Measurements from ENCODE around the gene FHL2.
A peak's percentile ranks its signal among the peaks of the same experiment; 100 is the strongest.

The FHL2 gene

DNA sequence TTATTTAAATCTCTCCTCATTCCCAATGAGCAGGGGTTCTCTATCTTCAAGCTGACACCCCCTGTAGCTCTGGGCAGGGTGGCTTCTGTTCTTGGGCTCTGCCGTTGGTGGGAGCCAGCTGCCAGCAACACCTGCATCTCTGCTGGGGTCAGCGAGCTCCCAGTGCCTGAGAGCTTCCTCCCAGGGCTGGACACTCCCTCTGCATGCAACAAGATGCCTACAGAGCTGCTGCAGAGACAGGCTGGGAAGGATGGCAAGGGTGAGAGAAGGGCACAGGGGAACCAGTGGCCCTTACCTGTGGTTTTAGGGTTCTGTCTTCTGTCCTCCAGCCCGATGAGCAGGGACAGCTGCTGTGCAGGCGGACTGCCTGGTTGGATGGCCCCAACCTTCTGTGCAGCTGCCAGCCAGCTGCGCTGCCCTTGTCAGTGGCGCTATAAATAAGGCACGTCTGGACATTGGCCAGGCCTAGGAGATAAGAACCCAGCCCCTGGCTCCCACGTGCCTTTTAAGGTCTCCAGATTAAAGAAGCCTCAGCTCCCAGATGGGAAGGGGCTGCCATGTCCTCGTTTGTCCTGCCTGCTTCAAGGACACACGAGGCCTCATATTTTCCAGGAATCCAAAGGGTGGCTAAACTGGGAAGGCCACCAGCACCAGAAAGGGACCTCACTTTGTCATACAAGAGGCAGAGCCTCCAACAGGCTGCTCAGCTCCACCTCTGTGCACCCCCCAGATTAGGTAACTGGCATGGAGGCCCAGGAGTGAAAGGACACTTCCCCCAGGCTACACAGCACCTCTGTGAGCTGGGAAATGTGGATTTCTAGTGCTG, 39.5 kb upstream of the FHL2 start:
- H3K27me3 ChIP-seq (ENCODE audit: control insufficient read depth in 1 of 2, insufficient read depth in 2 of 2, low read length in 2 of 2), result no peaks in the 10 kb centered on the region
- H3K9ac ChIP-seq (ENCODE audit: low read depth in 1 of 2, low read length in 2 of 2), result peak overlapping the region; percentile 2 to 38
- peaks cover 12 to 24% of the 10 kb centered on the region in 2 donors for H3K4me1 ChIP-seq (ENCODE audit: control insufficient read depth in 1 of 2, insufficient read depth in 2 of 2, low read length in 2 of 2)
- peak overlapping the region; percentile 5 to 58 for H3K4me3 ChIP-seq (ENCODE audit: low read depth in 1 of 2, low read length in 2 of 2)
- no peaks in the 10 kb centered on the region for H3K9me3 ChIP-seq (ENCODE audit: control insufficient read depth in 1 of 2, low read length in 2 of 2)
- H3K27ac ChIP-seq (ENCODE audit: low read depth, low read length), result no peak overlapping the region
- H3K36me3 ChIP-seq (ENCODE audit: control insufficient read depth in 1 of 2, insufficient read depth in 2 of 2, low read length in 2 of 2), result no peaks in the 10 kb centered on the region

- H3K4me1 ChIP-seq (ENCODE audit: control insufficient read depth in 1 of 2, insufficient read depth in 2 of 2, low read length in 2 of 2), result peaks cover 11 to 26% of the 10 kb centered on the region in 2 donors
- no peaks in the 10 kb centered on the region for H3K9me3 ChIP-seq (ENCODE audit: control insufficient read depth in 1 of 2, low read length in 2 of 2)
- H3K4me3 ChIP-seq (ENCODE audit: low read depth in 1 of 2, low read length in 2 of 2), result peak overlapping the region in 1 of 2 donors; percentile 5
- no peaks in the 10 kb centered on the region for H3K27me3 ChIP-seq (ENCODE audit: control insufficient read depth in 1 of 2, insufficient read depth in 2 of 2, low read length in 2 of 2)
- no peaks in the 10 kb centered on the region for H3K36me3 ChIP-seq (ENCODE audit: control insufficient read depth in 1 of 2, insufficient read depth in 2 of 2, low read length in 2 of 2)
- H3K27ac ChIP-seq (ENCODE audit: low read depth, low read length), result no peak overlapping the region
- peak overlapping the region in 1 of 2 donors; percentile 2 for H3K9ac ChIP-seq (ENCODE audit: low read depth in 1 of 2, low read length in 2 of 2)
Measured at GRCh38 chr2:105437708-105438103, 38.9 kb upstream of the FHL2 start.

GRCh38 chr2:105432749-105433148, 33.9 kb upstream of the FHL2 start:
- H3K27me3 ChIP-seq (ENCODE audit: control insufficient read depth in 1 of 2, insufficient read depth in 2 of 2, low read length in 2 of 2), result no peaks in the 10 kb centered on the region
- no peaks in the 10 kb centered on the region for H3K36me3 ChIP-seq (ENCODE audit: control insufficient read depth in 1 of 2, insufficient read depth in 2 of 2, low read length in 2 of 2)
- no peak overlapping the region for H3K9ac ChIP-seq (ENCODE audit: low read depth in 1 of 2, low read length in 2 of 2)
- no peak overlapping the region for H3K4me3 ChIP-seq (ENCODE audit: low read depth in 1 of 2, low read length in 2 of 2)
- H3K27ac ChIP-seq (ENCODE audit: low read depth, low read length), result no peak overlapping the region
- peaks cover 0 to 17% of the 10 kb centered on the region in 2 donors for H3K4me1 ChIP-seq (ENCODE audit: control insufficient read depth in 1 of 2, insufficient read depth in 2 of 2, low read length in 2 of 2)
- H3K9me3 ChIP-seq (ENCODE audit: control insufficient read depth in 1 of 2, low read length in 2 of 2), result no peaks in the 10 kb centered on the region

GRCh38 chr2:105432044-105432399, 33.2 kb upstream of the FHL2 start:
- H3K9ac ChIP-seq (ENCODE audit: low read depth in 1 of 2, low read length in 2 of 2), result no peak overlapping the region

GRCh38 chr2:105431367-105432043, 32.7 kb upstream of the FHL2 start:
- Histone ChIP-seq H3K27ac (ENCODE audit: low read depth, low read length) (no peak overlapping the region), H3K27me3 (ENCODE audit: control insufficient read depth in 1 of 2, insufficient read depth in 2 of 2, low read length in 2 of 2) (no peaks in the 10 kb centered on the region), H3K4me3 (ENCODE audit: low read depth in 1 of 2, low read length in 2 of 2) (no peak overlapping the region), H3K4me1 (ENCODE audit: control insufficient read depth in 1 of 2, insufficient read depth in 2 of 2, low read length in 2 of 2) (peaks cover 0 to 13% of the 10 kb centered on the region in 2 donors), H3K9ac (ENCODE audit: low read depth in 1 of 2, low read length in 2 of 2) (no peak overlapping the region), H3K9me3 (ENCODE audit: control insufficient read depth in 1 of 2, low read length in 2 of 2) (no peaks in the 10 kb centered on the region), H3K36me3 (ENCODE audit: control insufficient read depth in 1 of 2, insufficient read depth in 2 of 2, low read length in 2 of 2) (no peaks in the 10 kb centered on the region)

More at GRCh38 chr2:105432044-105432399, 33.2 kb upstream of the FHL2 start:
- no peaks in the 10 kb centered on the region for H3K36me3 ChIP-seq (ENCODE audit: control insufficient read depth in 1 of 2, insufficient read depth in 2 of 2, low read length in 2 of 2)
- H3K9me3 ChIP-seq (ENCODE audit: control insufficient read depth in 1 of 2, low read length in 2 of 2), result no peaks in the 10 kb centered on the region
- H3K4me1 ChIP-seq (ENCODE audit: control insufficient read depth in 1 of 2, insufficient read depth in 2 of 2, low read length in 2 of 2), result peaks cover 0 to 13% of the 10 kb centered on the region in 2 donors
- no peaks in the 10 kb centered on the region for H3K27me3 ChIP-seq (ENCODE audit: control insufficient read depth in 1 of 2, insufficient read depth in 2 of 2, low read length in 2 of 2)
- H3K4me3 ChIP-seq (ENCODE audit: low read depth in 1 of 2, low read length in 2 of 2), result no peak overlapping the region
- no peak overlapping the region for H3K27ac ChIP-seq (ENCODE audit: low read depth, low read length)

DNA sequence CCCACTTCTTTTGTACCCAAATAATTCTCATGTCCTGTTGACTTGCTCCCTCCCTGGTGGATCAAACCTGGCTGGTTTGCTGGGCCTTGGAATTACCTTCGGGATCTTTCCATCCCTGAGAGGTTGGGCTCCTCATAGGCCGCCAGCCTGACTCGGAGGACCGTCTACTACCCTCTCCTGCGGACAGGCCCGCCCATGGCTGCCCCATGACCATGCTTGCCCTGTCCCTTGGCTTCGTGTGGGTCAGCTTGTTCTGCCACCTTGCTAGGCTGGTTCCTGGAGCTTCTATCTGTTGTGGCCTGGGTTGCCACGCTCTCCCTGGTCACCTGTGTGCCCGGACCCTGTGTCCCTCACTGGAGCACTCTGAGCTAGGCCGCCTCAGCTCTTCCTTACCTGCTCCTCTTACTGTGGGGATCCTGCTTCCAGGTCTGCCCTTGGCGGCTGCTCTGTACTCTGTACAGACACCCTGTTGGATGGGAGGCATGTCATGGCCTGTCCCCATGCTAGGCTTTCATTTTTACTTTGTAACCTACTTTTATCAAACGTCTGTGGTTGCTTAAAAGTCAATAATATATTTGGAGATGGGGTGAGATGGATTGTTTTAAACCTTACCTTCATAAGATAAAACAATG, 29.7 kb upstream of the FHL2 start:
- peaks cover 0 to under 1% of the 10 kb centered on the region in 2 donors for H3K9me3 ChIP-seq (ENCODE audit: control insufficient read depth in 1 of 2, low read length in 2 of 2)
- H3K27me3 ChIP-seq (ENCODE audit: control insufficient read depth in 1 of 2, insufficient read depth in 2 of 2, low read length in 2 of 2), result no peaks in the 10 kb centered on the region
- H3K9ac ChIP-seq (ENCODE audit: low read depth in 1 of 2, low read length in 2 of 2), result no peak overlapping the region
- H3K27ac ChIP-seq (ENCODE audit: low read depth, low read length), result no peak overlapping the region
- no peak overlapping the region for H3K4me3 ChIP-seq (ENCODE audit: low read depth in 1 of 2, low read length in 2 of 2)
- H3K36me3 ChIP-seq (ENCODE audit: control insufficient read depth in 1 of 2, insufficient read depth in 2 of 2, low read length in 2 of 2), result no peaks in the 10 kb centered on the region
- peaks cover 0 to 13% of the 10 kb centered on the region in 2 donors for H3K4me1 ChIP-seq (ENCODE audit: control insufficient read depth in 1 of 2, insufficient read depth in 2 of 2, low read length in 2 of 2)

GRCh38 chr2:105427485-105427884, 28.6 kb upstream of the FHL2 start:
- peaks cover 0 to 3% of the 10 kb centered on the region in 2 donors for H3K9me3 ChIP-seq (ENCODE audit: control insufficient read depth in 1 of 2, low read length in 2 of 2)
- H3K4me1 ChIP-seq (ENCODE audit: control insufficient read depth in 1 of 2, insufficient read depth in 2 of 2, low read length in 2 of 2), result peaks cover 0 to 4% of the 10 kb centered on the region in 2 donors
- no peak overlapping the region for H3K27ac ChIP-seq (ENCODE audit: low read depth, low read length)
- no peaks in the 10 kb centered on the region for H3K27me3 ChIP-seq (ENCODE audit: control insufficient read depth in 1 of 2, insufficient read depth in 2 of 2, low read length in 2 of 2)
- H3K9ac ChIP-seq (ENCODE audit: low read depth in 1 of 2, low read length in 2 of 2), result no peak overlapping the region
- H3K36me3 ChIP-seq (ENCODE audit: control insufficient read depth in 1 of 2, insufficient read depth in 2 of 2, low read length in 2 of 2), result no peaks in the 10 kb centered on the region
- no peak overlapping the region for H3K4me3 ChIP-seq (ENCODE audit: low read depth in 1 of 2, low read length in 2 of 2)

GRCh38 chr2:105426626-105427292, 27.9 kb upstream of the FHL2 start:
- Histone ChIP-seq H3K4me3 (ENCODE audit: low read depth in 1 of 2, low read length in 2 of 2) (no peak overlapping the region), H3K27ac (ENCODE audit: low read depth, low read length) (no peak overlapping the region), H3K9ac (ENCODE audit: low read depth in 1 of 2, low read length in 2 of 2) (no peak overlapping the region), H3K27me3 (ENCODE audit: control insufficient read depth in 1 of 2, insufficient read depth in 2 of 2, low read length in 2 of 2) (no peaks in the 10 kb centered on the region), H3K4me1 (ENCODE audit: control insufficient read depth in 1 of 2, insufficient read depth in 2 of 2, low read length in 2 of 2) (no peaks in the 10 kb centered on the region), H3K36me3 (ENCODE audit: control insufficient read depth in 1 of 2, insufficient read depth in 2 of 2, low read length in 2 of 2) (no peaks in the 10 kb centered on the region), H3K9me3 (ENCODE audit: control insufficient read depth in 1 of 2, low read length in 2 of 2) (peaks cover 0 to 3% of the 10 kb centered on the region in 2 donors)

GRCh38 chr2:105425936-105426625, 27.2 kb upstream of the FHL2 start:
- Histone ChIP-seq H3K9ac (ENCODE audit: low read depth in 1 of 2, low read length in 2 of 2) (no peak overlapping the region), H3K27ac (ENCODE audit: low read depth, low read length) (no peak overlapping the region), H3K27me3 (ENCODE audit: control insufficient read depth in 1 of 2, insufficient read depth in 2 of 2, low read length in 2 of 2) (no peaks in the 10 kb centered on the region), H3K9me3 (ENCODE audit: control insufficient read depth in 1 of 2, low read length in 2 of 2) (peaks cover 0 to 3% of the 10 kb centered on the region in 2 donors), H3K36me3 (ENCODE audit: control insufficient read depth in 1 of 2, insufficient read depth in 2 of 2, low read length in 2 of 2) (no peaks in the 10 kb centered on the region), H3K4me3 (ENCODE audit: low read depth in 1 of 2, low read length in 2 of 2) (no peak overlapping the region), H3K4me1 (ENCODE audit: control insufficient read depth in 1 of 2, insufficient read depth in 2 of 2, low read length in 2 of 2) (peaks cover 0 to 3% of the 10 kb centered on the region in 2 donors)

Measured in duodenal mucosa (tissue), 2 donors.